ENCODE data around the gene SLC38A10. TPM values are rescaled to one million over a fixed set of nuclear protein-coding genes. Genes with fewer than 3 reads are reported as not detected.

Gene SLC38A10
- total RNA-seq, 1 donor from 2014 or later: 100 TPM

GRCh38 chr17:81336296-81336929 is 41.3 kb upstream of the SLC38A10 start:
- no peak for TF ChIP-seq CTCF (IDR thresholded peaks at IDR 0.05; ENCODE audit: insufficient read depth, low read length, poor library complexity, severe bottlenecking)
- Histone ChIP-seq H3K4me3 (ENCODE audit: low read depth, low read length) (no peak overlapping the region), H3K27me3 (ENCODE audit: control insufficient read depth, insufficient read depth, low read length) (peaks cover 15% of the 10 kb centered on the region), H3K36me3 (ENCODE audit: control insufficient read depth, insufficient read depth, low read length) (no peaks in the 10 kb centered on the region)
- DNase-seq (ENCODE audit: low read depth): no peak

- no peak for TF ChIP-seq CTCF (IDR thresholded peaks at IDR 0.05; ENCODE audit: insufficient read depth, low read length, poor library complexity, severe bottlenecking)
- no peak overlapping the region for H3K4me3 ChIP-seq (ENCODE audit: low read depth, low read length)
- H3K36me3 ChIP-seq (ENCODE audit: control insufficient read depth, insufficient read depth, low read length): no peaks in the 10 kb centered on the region
Observed at GRCh38 chr17:81335773-81336157, 40.7 kb upstream of the SLC38A10 start.

GRCh38 chr17:81334987-81335772 is 40.1 kb upstream of the SLC38A10 start:
- no peaks in the 10 kb centered on the region for H3K36me3 ChIP-seq (ENCODE audit: control insufficient read depth, insufficient read depth, low read length)

More at GRCh38 chr17:81335773-81336157, 40.7 kb upstream of the SLC38A10 start:
- peaks cover 16% of the 10 kb centered on the region for H3K27me3 ChIP-seq (ENCODE audit: control insufficient read depth, insufficient read depth, low read length)
- DNase-seq (ENCODE audit: low read depth): no peak

GRCh38 chr17:81334391-81334901 is 39.3 kb upstream of the SLC38A10 start:
- DNase-seq (ENCODE audit: low read depth): no peak
- no peak overlapping the region for H3K4me3 ChIP-seq (ENCODE audit: low read depth, low read length)
- H3K27me3 ChIP-seq (ENCODE audit: control insufficient read depth, insufficient read depth, low read length): peaks cover 16% of the 10 kb centered on the region
- no peaks in the 10 kb centered on the region for H3K36me3 ChIP-seq (ENCODE audit: control insufficient read depth, insufficient read depth, low read length)
- TF ChIP-seq CTCF (IDR thresholded peaks at IDR 0.05; ENCODE audit: insufficient read depth, low read length, poor library complexity, severe bottlenecking): no peak

More at GRCh38 chr17:81334987-81335772, 40.1 kb upstream of the SLC38A10 start:
- DNase-seq (ENCODE audit: low read depth): no peak
- Histone ChIP-seq H3K27me3 (ENCODE audit: control insufficient read depth, insufficient read depth, low read length) (peaks cover 16% of the 10 kb centered on the region), H3K4me3 (ENCODE audit: low read depth, low read length) (no peak overlapping the region)
- no peak for TF ChIP-seq CTCF (IDR thresholded peaks at IDR 0.05; ENCODE audit: insufficient read depth, low read length, poor library complexity, severe bottlenecking)

GRCh38 chr17:81333616-81334368 is 38.7 kb upstream of the SLC38A10 start:
- TF ChIP-seq CTCF (IDR thresholded peaks at IDR 0.05; ENCODE audit: insufficient read depth, low read length, poor library complexity, severe bottlenecking): no peak
- Histone ChIP-seq H3K36me3 (ENCODE audit: control insufficient read depth, insufficient read depth, low read length) (no peaks in the 10 kb centered on the region), H3K27me3 (ENCODE audit: control insufficient read depth, insufficient read depth, low read length) (peaks cover 16% of the 10 kb centered on the region), H3K4me3 (ENCODE audit: low read depth, low read length) (no peak overlapping the region)
- no peak for DNase-seq (ENCODE audit: low read depth)
